ENCODE results near the gene HSP90AB1.
A peak's percentile ranks its signal among the peaks of the same experiment; 100 is the strongest.

HSP90AB1 gene

DNA sequence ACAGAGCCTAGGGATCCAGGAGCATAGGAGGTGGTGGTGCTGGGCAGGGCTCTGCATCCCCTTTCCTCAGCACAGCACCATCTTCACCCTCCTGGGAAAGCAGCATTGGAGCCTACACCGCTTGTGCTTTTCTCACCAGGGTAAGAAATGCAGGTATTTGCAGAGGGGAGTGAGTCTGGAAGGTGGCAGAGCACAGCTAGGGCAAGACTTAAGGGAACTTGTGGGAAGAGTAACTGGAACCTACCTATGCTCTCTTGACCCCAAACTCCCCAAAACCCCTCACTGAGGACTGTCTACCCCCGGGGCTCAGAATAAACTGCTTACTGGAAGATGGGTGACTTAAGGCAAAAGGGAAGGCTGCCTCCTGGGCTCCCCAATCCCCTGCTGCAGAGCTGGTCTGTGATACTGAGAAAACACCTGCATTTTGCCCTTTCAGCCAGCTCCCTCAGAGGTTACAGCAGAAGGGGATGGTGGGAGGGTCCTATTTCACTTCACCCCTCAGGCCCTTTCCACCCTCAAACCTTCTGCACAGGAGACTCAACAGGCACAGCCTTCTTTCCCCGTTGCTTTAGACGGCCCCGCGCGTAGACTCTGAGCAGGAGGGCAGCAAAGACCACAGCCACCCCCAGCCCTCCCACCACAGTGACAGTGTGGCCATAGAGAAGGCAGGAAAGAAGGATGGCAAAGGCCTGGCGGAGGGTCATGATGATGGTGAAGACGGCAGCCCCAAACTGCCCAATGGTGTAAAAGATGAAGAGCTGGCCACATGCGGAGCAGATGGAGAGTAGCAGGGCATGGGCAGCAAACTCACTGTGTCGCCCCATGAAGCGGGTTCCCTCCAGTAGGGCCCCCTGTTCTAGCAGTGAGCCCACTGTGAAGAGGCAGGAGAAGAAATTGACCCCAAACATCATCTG lies 7.5 kb downstream of the HSP90AB1 start:
- TF ChIP-seq SIN3A (IDR thresholded peaks at IDR 0.05; ENCODE audit: borderline replicate concordance, insufficient read depth, low read length) (peak; percentile 60; the same call in 1 of the 2 replicates), POLR2AphosphoS5 (IDR thresholded peaks at IDR 0.05; ENCODE audit: low read depth, low read length) (peak; percentile 93), FOXP2 (optimal IDR thresholded peaks at IDR 0.05; ENCODE audit: borderline replicate concordance, extremely low read depth, extremely low read length, insufficient read depth) (no peak), TAF1 (IDR thresholded peaks at IDR 0.05; ENCODE audit: borderline replicate concordance, insufficient read depth, low read length) (peak; percentile 62; the same call in 1 of the 2 replicates)
- TF ChIP-seq, protein P1, sequence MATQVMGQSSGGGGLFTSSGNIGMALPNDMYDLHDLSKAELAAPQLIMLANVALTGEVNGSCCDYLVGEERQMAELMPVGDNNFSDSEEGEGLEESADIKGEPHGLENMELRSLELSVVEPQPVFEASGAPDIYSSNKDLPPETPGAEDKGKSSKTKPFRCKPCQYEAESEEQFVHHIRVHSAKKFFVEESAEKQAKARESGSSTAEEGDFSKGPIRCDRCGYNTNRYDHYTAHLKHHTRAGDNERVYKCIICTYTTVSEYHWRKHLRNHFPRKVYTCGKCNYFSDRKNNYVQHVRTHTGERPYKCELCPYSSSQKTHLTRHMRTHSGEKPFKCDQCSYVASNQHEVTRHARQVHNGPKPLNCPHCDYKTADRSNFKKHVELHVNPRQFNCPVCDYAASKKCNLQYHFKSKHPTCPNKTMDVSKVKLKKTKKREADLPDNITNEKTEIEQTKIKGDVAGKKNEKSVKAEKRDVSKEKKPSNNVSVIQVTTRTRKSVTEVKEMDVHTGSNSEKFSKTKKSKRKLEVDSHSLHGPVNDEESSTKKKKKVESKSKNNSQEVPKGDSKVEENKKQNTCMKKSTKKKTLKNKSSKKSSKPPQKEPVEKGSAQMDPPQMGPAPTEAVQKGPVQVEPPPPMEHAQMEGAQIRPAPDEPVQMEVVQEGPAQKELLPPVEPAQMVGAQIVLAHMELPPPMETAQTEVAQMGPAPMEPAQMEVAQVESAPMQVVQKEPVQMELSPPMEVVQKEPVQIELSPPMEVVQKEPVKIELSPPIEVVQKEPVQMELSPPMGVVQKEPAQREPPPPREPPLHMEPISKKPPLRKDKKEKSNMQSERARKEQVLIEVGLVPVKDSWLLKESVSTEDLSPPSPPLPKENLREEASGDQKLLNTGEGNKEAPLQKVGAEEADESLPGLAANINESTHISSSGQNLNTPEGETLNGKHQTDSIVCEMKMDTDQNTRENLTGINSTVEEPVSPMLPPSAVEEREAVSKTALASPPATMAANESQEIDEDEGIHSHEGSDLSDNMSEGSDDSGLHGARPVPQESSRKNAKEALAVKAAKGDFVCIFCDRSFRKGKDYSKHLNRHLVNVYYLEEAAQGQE (IDR thresholded peaks at IDR 0.05; ENCODE audit: insufficient read depth in 1 of 2, low read depth in 2 of 2, low read length in 2 of 2): no peak

DNA sequence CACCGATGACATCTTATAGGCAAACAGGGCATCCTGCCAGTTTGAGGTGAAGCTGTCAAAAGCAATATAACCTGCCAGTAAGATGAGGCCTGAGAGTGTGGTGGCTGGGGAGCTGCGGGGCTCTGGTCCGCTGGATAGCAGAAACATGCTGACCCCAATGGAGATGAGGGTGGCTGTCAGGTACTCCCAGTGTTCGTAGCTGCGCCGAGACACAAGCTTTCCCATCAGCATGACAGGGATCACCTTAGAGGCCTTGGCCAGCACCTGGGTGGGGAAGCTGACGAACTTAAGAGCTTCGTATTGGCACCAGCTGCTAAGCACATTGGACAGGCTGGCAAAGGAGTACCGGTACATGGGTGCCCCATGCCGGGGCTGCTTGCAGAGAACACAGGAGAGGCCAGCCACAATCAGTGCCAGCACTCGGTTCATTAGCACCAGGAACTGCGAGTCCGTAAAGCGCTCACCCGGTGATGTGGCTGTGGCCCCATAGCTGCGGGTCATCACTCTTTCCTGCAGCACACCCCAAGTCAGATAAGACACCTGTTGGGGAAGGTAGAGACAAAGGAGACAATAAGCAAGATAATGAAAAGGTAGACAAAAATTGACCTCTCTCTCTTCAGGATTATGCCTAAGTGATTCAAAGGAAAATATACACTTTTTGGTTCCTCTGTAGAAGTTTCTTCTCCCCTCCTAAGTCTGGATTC lies 8.4 kb downstream of the HSP90AB1 start:
- no peak for TF ChIP-seq TAF1 (IDR thresholded peaks at IDR 0.05; ENCODE audit: borderline replicate concordance, insufficient read depth, low read length)
- TF ChIP-seq SIN3A (IDR thresholded peaks at IDR 0.05; ENCODE audit: borderline replicate concordance, insufficient read depth, low read length): no peak
- TF ChIP-seq, protein P1 (IDR thresholded peaks at IDR 0.05; ENCODE audit: insufficient read depth in 1 of 2, low read depth in 2 of 2, low read length in 2 of 2): 0 out of 4 replicates have a peak, but pooled peaks of 1 of the 2 experiments have one; percentile 20
- peak; percentile 12 for TF ChIP-seq POLR2AphosphoS5 (IDR thresholded peaks at IDR 0.05; ENCODE audit: low read depth, low read length)
- TF ChIP-seq FOXP2 (optimal IDR thresholded peaks at IDR 0.05; ENCODE audit: borderline replicate concordance, extremely low read depth, extremely low read length, insufficient read depth): no peak

DNA sequence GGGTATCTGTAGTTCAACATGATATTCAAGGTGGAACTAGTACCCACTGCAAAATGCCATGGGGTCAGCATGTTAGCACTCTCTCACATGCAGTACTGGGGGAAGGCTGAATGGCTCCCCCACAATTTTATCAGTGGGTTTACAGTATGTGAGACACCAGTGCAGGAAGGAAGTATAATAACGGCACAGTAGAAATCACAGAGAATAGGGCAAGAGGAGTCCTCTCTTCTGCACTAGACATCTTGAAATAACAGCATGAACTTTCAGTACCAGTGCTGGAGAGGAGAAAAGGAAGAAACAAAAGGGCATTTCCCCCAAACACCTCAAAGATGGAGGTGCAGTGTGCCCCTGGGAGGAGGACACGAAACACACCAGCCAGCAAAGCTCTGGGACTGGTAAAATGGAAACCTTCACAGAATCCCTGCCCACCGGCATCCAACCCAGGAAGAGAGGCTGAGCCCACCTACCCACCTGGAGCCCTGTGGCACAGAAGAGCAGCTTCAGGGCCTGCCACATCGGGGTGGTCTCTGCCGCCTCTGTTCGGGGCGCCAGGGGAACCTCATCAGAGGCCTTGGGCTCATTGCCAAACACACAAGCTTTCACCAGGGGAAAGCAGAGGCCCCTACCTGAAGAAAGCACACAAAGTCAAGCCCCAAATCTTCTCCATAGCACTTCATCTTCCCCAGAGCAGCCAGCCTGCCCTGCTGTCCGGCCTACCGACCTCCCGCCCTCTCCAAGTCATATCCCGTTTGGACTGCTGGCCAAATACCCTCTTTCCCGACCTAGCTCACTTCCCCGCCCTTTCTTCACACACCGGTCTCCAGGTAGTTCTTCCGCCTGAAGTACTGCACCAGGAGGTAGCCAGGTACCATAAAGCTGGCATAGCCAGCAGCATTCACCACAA lies 9.2 kb downstream of the HSP90AB1 start:
- TF ChIP-seq, protein P1 (IDR thresholded peaks at IDR 0.05; ENCODE audit: insufficient read depth in 1 of 2, low read depth in 2 of 2, low read length in 2 of 2): no peak
- TF ChIP-seq TAF1 (IDR thresholded peaks at IDR 0.05; ENCODE audit: borderline replicate concordance, insufficient read depth, low read length) (no peak), POLR2AphosphoS5 (IDR thresholded peaks at IDR 0.05; ENCODE audit: low read depth, low read length) (no peak), SIN3A (IDR thresholded peaks at IDR 0.05; ENCODE audit: borderline replicate concordance, insufficient read depth, low read length) (no peak), FOXP2 (optimal IDR thresholded peaks at IDR 0.05; ENCODE audit: borderline replicate concordance, extremely low read depth, extremely low read length, insufficient read depth) (no peak)

DNA sequence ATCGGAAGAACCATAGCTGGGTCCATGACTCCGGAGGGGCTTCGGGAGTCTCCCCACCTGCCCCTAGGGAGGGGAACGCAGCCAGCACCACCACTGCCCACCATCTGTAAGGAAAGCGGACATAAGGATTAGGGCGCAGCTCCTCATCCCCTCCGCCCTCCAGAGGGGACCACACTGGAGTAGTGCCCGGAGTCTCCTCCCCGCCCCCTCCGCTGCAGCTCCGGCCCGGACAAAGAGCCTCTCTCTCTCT lies 9.8 kb downstream of the HSP90AB1 start:
- peak; percentile 8; the same call in 1 of the 2 replicates for TF ChIP-seq SIN3A (IDR thresholded peaks at IDR 0.05; ENCODE audit: borderline replicate concordance, insufficient read depth, low read length)
- TF ChIP-seq, protein P1 (IDR thresholded peaks at IDR 0.05; ENCODE audit: insufficient read depth in 1 of 2, low read depth in 2 of 2, low read length in 2 of 2): no peak
